Ovary (tissue), 3 donors: ENCODE data around the gene IQSEC2.

Experiments
- EP300 ChIP-seq: sonication (generic); formaldehyde crosslinking; IDR thresholded peaks from one replicate; pipeline ENCODE4 v1.6.1; 2017; ENCODE audit warnings: antibody characterized with exemption
- POLR2A ChIP-seq: fragments of 450-650 bp; IDR thresholded peaks from one replicate; pipeline ENCODE4 v1.6.1; 2017; ENCODE audit warnings: antibody characterized with exemption, mild to moderate bottlenecking, moderate library complexity
- TF ChIP-seq, protein P1 (sequence below), 3 donors: fragments of 450-650 bp in 2 of 3; fragments of 200-600 bp in 1 of 3; IDR thresholded peaks; one replicate each; pipeline versions ENCODE4 v1.5.1 to v1.8.0; 2016 to 2022; ENCODE audit warnings: antibody characterized with exemption in 3 of 3, mild to moderate bottlenecking in 1 of 3
- donor health status: DM: no; HTN: no; CAD: no.

DNA sequence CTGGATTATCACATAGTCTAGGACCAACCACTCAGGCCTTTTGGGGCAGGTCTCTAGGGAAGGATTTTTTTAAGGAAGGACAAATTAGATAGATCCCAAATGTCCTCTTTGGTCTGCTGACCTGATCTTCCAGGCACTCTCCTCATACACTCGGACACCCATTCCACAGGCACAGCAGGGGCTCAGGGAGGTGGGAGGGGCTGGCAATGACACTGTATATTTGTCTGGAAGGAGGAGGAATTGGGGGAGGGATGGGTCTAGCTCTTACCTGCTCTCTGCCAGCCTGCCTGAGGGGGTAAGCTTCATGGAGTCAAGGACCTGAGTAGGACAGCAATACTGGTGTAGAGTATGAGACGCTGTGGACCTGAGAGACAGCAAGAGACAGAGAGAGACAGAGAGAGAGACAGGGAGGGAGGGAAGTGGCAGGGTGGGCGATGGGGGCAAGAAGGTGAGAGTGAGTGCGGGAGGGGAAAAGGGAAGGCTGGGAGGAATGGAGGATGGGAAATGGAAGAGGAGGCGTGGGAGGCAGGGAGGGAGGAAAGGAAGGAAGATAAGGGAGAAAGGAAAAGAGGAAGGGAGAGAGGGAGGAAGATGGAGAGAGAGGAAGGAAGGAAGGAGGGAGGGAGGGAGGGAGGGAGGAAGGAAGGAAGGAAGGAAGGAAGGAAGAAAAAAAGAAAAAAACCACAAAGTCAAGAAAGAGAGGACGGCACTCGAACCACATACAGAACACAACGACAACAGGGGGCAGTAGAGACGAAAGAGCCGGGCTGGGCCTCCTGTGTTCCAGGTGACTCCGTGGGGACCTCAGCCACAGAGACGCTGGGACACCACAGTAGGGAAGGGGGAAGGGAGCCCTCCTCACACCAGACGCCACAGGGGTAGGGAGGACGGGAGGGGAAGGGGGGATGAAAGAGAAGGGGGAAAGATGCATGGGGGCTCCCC is 1.8 kb downstream of the IQSEC2 start:
- TF ChIP-seq, protein P1, sequence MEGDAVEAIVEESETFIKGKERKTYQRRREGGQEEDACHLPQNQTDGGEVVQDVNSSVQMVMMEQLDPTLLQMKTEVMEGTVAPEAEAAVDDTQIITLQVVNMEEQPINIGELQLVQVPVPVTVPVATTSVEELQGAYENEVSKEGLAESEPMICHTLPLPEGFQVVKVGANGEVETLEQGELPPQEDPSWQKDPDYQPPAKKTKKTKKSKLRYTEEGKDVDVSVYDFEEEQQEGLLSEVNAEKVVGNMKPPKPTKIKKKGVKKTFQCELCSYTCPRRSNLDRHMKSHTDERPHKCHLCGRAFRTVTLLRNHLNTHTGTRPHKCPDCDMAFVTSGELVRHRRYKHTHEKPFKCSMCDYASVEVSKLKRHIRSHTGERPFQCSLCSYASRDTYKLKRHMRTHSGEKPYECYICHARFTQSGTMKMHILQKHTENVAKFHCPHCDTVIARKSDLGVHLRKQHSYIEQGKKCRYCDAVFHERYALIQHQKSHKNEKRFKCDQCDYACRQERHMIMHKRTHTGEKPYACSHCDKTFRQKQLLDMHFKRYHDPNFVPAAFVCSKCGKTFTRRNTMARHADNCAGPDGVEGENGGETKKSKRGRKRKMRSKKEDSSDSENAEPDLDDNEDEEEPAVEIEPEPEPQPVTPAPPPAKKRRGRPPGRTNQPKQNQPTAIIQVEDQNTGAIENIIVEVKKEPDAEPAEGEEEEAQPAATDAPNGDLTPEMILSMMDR (IDR thresholded peaks at IDR 0.05), result no peak
- TF ChIP-seq POLR2A, result no peak
- TF ChIP-seq EP300, result no peak
